Prostate gland (tissue), 2 donors: ENCODE results near the gene NUP107. TPM values are rescaled to one million over a fixed set of nuclear protein-coding genes. Genes with fewer than 3 reads are reported as not detected.

Experiments used
- DNase-seq: peaks from one replicate; pipeline ENCODE4 v3.0.0-alpha.2; 2019; ENCODE audit warnings: low spot score
- H3K27ac ChIP-seq, 2 donors: fragments of 200-600 bp; sonication (generic); 2 replicates each; pipeline ENCODE4 v1.5.1; 2017 to 2019
- H3K27me3 ChIP-seq: fragments of 200-600 bp; sonication (generic); replicated peaks from 2 replicates; pipeline ENCODE4 v1.5.1; 2019; ENCODE audit not compliant: insufficient read depth
- H3K36me3 ChIP-seq, 2 donors: fragments of 200-600 bp; sonication (generic); 1 replicate in 1 of 2; 2 replicates in 1 of 2; pipeline versions ENCODE4 v1.5.1 to v1.8.1; 2017 to 2019
- H3K4me1 ChIP-seq: fragments of 200-600 bp; sonication (generic); replicated peaks from 2 replicates; pipeline ENCODE4 v1.5.1; 2019
- H3K4me3 ChIP-seq, 2 donors: fragments of 200-600 bp; sonication (generic); 2 replicates each; pipeline ENCODE4 v1.5.1; 2017 to 2019
- H3K9me3 ChIP-seq: fragments of 200-600 bp; sonication (generic); 2 replicates; pipeline ENCODE4 v1.5.1; 2017
- CTCF ChIP-seq, 4 experiments: fragments of 200-600 bp in 2 of 4; fragments of 450-650 bp in 2 of 4; sonication (generic) in 2 of 4; IDR thresholded peaks; 1 replicate in 3 of 4; 2 replicates in 1 of 4; pipeline ENCODE4 v1.5.1; 2016 to 2019; ENCODE audit warnings: antibody characterized with exemption in 4 of 4, mild to moderate bottlenecking in 2 of 4, moderate library complexity in 2 of 4
- POLR2A ChIP-seq: fragments of 450-650 bp; IDR thresholded peaks from one replicate; pipeline ENCODE4 v1.6.1; 2016; ENCODE audit warnings: antibody characterized with exemption, mild to moderate bottlenecking
- POLR2AphosphoS5 ChIP-seq: sonication (generic); formaldehyde crosslinking; IDR thresholded peaks from one replicate; pipeline ENCODE4 v1.6.1; 2017; ENCODE audit warnings: antibody characterized with exemption
- whole genome bisulfite sequencing: methylation state at CpG from one replicate; pipeline ENCODE4 v1.1.5; 2018; 5-methylcytosine and 5-hydroxymethylcytosine counted together
- intact Hi-C: fragments of 100-400 bp; cut with DNase I; formaldehyde crosslinking; loops from one replicate; pipeline ENCODE4 v1.14.2; 2022
- total RNA-seq, 2 donors: library from RNA; depleted of rRNA; stranded (reverse); fragments of >200 nt; gene quantifications; one replicate each; pipeline ENCODE4 v1.1.0, GENCODE V29; 2016

NUP107 gene
- total RNA-seq, 2 donors from 2014 or later, result 27.9 to 37.0 TPM

DNA sequence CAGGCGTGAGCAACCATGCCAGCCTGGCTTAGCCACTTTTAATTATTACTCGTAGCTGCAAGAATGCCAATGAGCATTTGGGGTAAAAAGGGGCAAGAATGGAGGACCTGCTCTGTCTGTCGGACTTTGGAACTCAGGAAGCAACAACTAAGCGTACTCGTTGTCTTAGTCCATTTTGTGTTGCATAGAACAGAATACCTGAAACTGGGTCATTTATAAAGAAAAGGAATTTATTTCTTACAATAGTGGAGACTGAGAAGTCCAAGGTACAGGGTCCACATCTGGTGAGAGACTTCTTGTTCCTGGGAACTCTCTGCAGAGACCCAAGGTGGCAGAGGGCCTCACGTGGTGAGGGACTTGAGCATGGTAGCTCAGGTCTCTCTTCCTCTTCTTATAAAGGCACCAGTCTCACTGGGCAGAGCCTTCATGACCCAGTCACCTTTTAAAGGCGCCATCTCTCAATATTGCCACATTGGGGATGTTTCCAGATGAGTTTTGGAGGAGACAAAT, 88.4 kb downstream of the NUP107 start:
- no peak overlapping the region for H3K4me3 ChIP-seq
- WGBS, result 96% methylated on average over 7 of the region's 7 CpGs
- H3K27me3 ChIP-seq, result no peaks in the 10 kb centered on the region
- H3K27ac ChIP-seq, result no peak overlapping the region
- TF ChIP-seq CTCF (IDR thresholded peaks at IDR 0.05) (no peak), POLR2AphosphoS5 (no peak), POLR2A (no peak)
- DNase-seq, result no peak
- H3K9me3 ChIP-seq, result no peaks in the 10 kb centered on the region
- H3K4me1 ChIP-seq, result no peaks in the 10 kb centered on the region
- intact Hi-C loops, result no loop called here
- no peaks in the 10 kb centered on the region for H3K36me3 ChIP-seq

- DNase-seq, result no peak
- TF ChIP-seq POLR2AphosphoS5 (no peak), CTCF (IDR thresholded peaks at IDR 0.05) (no peak), POLR2A (no peak)
- no peak overlapping the region for H3K27ac ChIP-seq
- no peaks in the 10 kb centered on the region for H3K27me3 ChIP-seq
- H3K4me1 ChIP-seq, result no peaks in the 10 kb centered on the region
- no peaks in the 10 kb centered on the region for H3K9me3 ChIP-seq
- no peak overlapping the region for H3K4me3 ChIP-seq
- intact Hi-C loops, result no loop called here
- H3K36me3 ChIP-seq, result no peaks in the 10 kb centered on the region
- 81% methylated on average over 5 of the region's 5 CpGs for WGBS
Measured at GRCh38 chr12:68776976-68777610, 90.3 kb downstream of the NUP107 start.

DNA sequence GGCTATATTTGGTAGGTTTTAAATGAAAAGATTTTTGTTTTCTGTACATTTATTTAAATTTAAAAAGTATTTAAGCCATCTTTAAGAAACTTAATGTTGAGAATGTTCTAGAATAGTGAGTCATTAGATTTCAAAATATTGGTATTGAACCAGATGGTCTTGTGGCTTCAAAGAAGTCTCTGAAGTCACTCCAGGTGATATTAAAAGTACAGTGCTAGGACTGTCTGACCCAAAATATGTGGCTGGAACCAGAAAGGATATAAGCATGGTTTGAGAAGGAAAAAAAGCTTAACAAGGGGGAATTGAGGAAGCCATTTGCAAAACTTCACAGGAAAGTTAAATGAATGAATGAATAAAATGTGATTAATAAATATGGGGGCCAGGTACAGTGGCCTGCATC, 92.5 kb downstream of the NUP107 start:
- no peak for TF ChIP-seq POLR2A
- TF ChIP-seq CTCF (IDR thresholded peaks at IDR 0.05), result no peak
- TF ChIP-seq POLR2AphosphoS5, result no peak
- Histone ChIP-seq H3K4me1 (no peaks in the 10 kb centered on the region), H3K27ac (no peak overlapping the region), H3K36me3 (no peaks in the 10 kb centered on the region), H3K4me3 (no peak overlapping the region), H3K9me3 (no peaks in the 10 kb centered on the region), H3K27me3 (no peaks in the 10 kb centered on the region)
- DNase-seq, result no peak
- intact Hi-C loops, result no loop called here

DNA sequence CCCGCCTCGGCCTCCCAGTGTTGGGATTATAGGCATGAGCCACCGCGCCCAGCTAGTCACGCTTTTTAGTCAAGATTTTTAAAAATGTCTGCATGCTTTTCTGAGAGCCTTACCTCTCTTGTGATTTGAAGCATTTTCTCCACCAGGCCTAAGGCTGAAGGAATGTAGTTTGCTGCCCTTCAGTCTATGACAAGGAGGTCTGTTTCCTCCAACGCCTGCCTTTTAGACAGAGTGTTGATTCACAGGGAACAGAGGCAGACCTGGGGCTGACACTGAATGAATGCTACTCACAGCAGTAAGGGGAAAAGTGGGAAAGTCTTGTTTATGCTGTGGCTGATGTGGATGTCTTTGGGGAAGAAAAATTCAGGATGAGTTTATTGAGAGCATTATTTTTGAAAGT, 94.0 kb downstream of the NUP107 start:
- H3K27me3 ChIP-seq, result no peaks in the 10 kb centered on the region
- H3K4me1 ChIP-seq, result no peaks in the 10 kb centered on the region
- WGBS, result 94% methylated on average over 6 of the region's 6 CpGs
- no peaks in the 10 kb centered on the region for H3K36me3 ChIP-seq
- DNase-seq, result no peak
- H3K9me3 ChIP-seq, result no peaks in the 10 kb centered on the region
- no peak overlapping the region for H3K4me3 ChIP-seq
- H3K27ac ChIP-seq, result no peak overlapping the region
- no peak for TF ChIP-seq CTCF (IDR thresholded peaks at IDR 0.05)
- no peak for TF ChIP-seq POLR2AphosphoS5
- TF ChIP-seq POLR2A, result no peak
- intact Hi-C loops, result no loop called here

GRCh38 chr12:68781728-68782127, 95.0 kb downstream of the NUP107 start:
- Histone ChIP-seq H3K4me1 (no peaks in the 10 kb centered on the region), H3K4me3 (no peak overlapping the region), H3K9me3 (no peaks in the 10 kb centered on the region), H3K36me3 (no peaks in the 10 kb centered on the region), H3K27ac (no peak overlapping the region), H3K27me3 (no peaks in the 10 kb centered on the region)
- DNase-seq, result no peak
- TF ChIP-seq POLR2A (no peak), POLR2AphosphoS5 (no peak), CTCF (IDR thresholded peaks at IDR 0.05) (no peak)
- intact Hi-C loops, result no loop called here
- over 99% methylated on average over 6 of the region's 6 CpGs for WGBS
